Mucosa of descending colon (tissue), 3 donors: ENCODE results near the gene DPP7. TPM values are rescaled to one million over a fixed set of nuclear protein-coding genes. Genes with fewer than 3 reads are reported as not detected.

Experiments used
- ATAC-seq: fragments of 200-7000 bp; cut with Tn5 transposase; one replicate; pipeline ENCODE4 v1.9.1; 2020; ENCODE audit warnings: mild to moderate bottlenecking, moderate library complexity
- DNase-seq, 3 donors: peaks; one replicate each; pipeline ENCODE4 v3.0.0-alpha.2; 2020
- H3K36me3 ChIP-seq: fragments of 200-600 bp; one replicate; pipeline ENCODE4 v1.8.0; 2021; ENCODE audit warnings: low read depth, mild to moderate bottlenecking
- H3K4me1 ChIP-seq: fragments of 200-600 bp; one replicate; pipeline ENCODE4 v1.8.0; 2021; ENCODE audit warnings: low read depth, mild to moderate bottlenecking
- H3K4me3 ChIP-seq: fragments of 200-600 bp; one replicate; pipeline ENCODE4 v1.8.0; 2021; ENCODE audit warnings: mild to moderate bottlenecking
- H3K9me3 ChIP-seq: fragments of 200-600 bp; one replicate; pipeline ENCODE4 v1.8.0; 2021; ENCODE audit warnings: mild to moderate bottlenecking
- CTCF ChIP-seq: fragments of 200-600 bp; IDR thresholded peaks from one replicate; pipeline ENCODE4 v1.8.0; 2022; ENCODE audit warnings: antibody characterized with exemption, mild to moderate bottlenecking
- intact Hi-C, 2 donors: fragments of 100-400 bp; cut with DNase I in 1 of 2; cut with micrococcal nuclease in 1 of 2; formaldehyde crosslinking; loops; one replicate each; pipeline versions ENCODE4 v1.11.0 to v1.11.1; 2022; cut with DNase I, micrococcal nuclease
- total RNA-seq, 3 donors: library from RNA; stranded (reverse); fragmentation: NEBNext Ultra II Directional in 2 of 3; extraction: Animal tissue kit (Norgen Biotek cat#: 25700) in 2 of 3; gene quantifications; one replicate each; pipeline versions ENCODE4 v1.2.1 to v1.2.4, GENCODE V29; 2021 to 2023
- donor health status: DM: no; HTN: no; CAD: no; lungs with moderate emphysema.
- donor health status: DM: no; HTN: no; CAD: no.
- donor health status: DM: no; HTN: yes; CAD: no.

Gene DPP7
- total RNA-seq, 3 donors from 2014 or later = 47.0 to 114 (median 51.5) TPM

GRCh38 chr9:137079401-137079787 lies 35.1 kb downstream of the DPP7 start:
- no peak overlapping the region for H3K4me3 ChIP-seq
- no peaks in the 10 kb centered on the region for H3K36me3 ChIP-seq
- peaks cover 17% of the 10 kb centered on the region for H3K4me1 ChIP-seq
- DNase-seq = no peak
- ATAC-seq = no peak
- no peak for TF ChIP-seq CTCF
- H3K9me3 ChIP-seq = no peaks in the 10 kb centered on the region
- intact Hi-C loops = no loop called here

- ATAC-seq (peak; percentile 80), DNase-seq (peak; percentile 58 to 73 (median 73))
- no peak for TF ChIP-seq CTCF
- Histone ChIP-seq H3K36me3 (no peaks in the 10 kb centered on the region), H3K9me3 (no peaks in the 10 kb centered on the region), H3K4me1 (peaks cover 17% of the 10 kb centered on the region), H3K4me3 (no peak overlapping the region)
- intact Hi-C loops = no loop called here
Observed at GRCh38 chr9:137078701-137079400, 35.7 kb downstream of the DPP7 start.

GRCh38 chr9:137077758-137078693 lies 36.5 kb downstream of the DPP7 start:
- intact Hi-C loops = no loop called here
- peak; percentile 19 for ATAC-seq
- peak; percentile 66 to 84 (median 74) for DNase-seq
- Histone ChIP-seq H3K9me3 (no peaks in the 10 kb centered on the region), H3K4me3 (peak overlapping the region; percentile 31), H3K36me3 (no peaks in the 10 kb centered on the region), H3K4me1 (peaks cover 21% of the 10 kb centered on the region)
- no peak for TF ChIP-seq CTCF

GRCh38 chr9:137077010-137077747 lies 37.4 kb downstream of the DPP7 start, which contains the start of gene UAP1L1:
TSS of gene UAP1L1 (plus strand) at chr9:137077517. CDS start at chr9:137077533, 16 bp downstream.
- TF ChIP-seq CTCF = no peak
- intact Hi-C loops = no loop called here
- peak; percentile 79 to 91 (median 83) for DNase-seq

GRCh38 chr9:137076636-137077009 lies 37.9 kb downstream of the DPP7 start:
- intact Hi-C loops = no loop called here

More at GRCh38 chr9:137077010-137077747, 37.4 kb downstream of the DPP7 start, which contains the start of gene UAP1L1:
- no peaks in the 10 kb centered on the region for H3K36me3 ChIP-seq
- H3K4me3 ChIP-seq = peak within 1 kb of the TSS; percentile 31
- no peaks in the 10 kb centered on the region for H3K9me3 ChIP-seq
- H3K4me1 ChIP-seq = peaks cover 21% of the 10 kb centered on the region
- peak; percentile 52 for ATAC-seq

More at GRCh38 chr9:137076636-137077009, 37.9 kb downstream of the DPP7 start:
- no peak for DNase-seq
- no peak for TF ChIP-seq CTCF
- peaks cover 21% of the 10 kb centered on the region for H3K4me1 ChIP-seq
- H3K4me3 ChIP-seq = no peak overlapping the region
- H3K9me3 ChIP-seq = no peaks in the 10 kb centered on the region
- no peaks in the 10 kb centered on the region for H3K36me3 ChIP-seq
- no peak for ATAC-seq
